ENCODE results near the gene ARFGAP2. TPM values are rescaled to one million over a fixed set of nuclear protein-coding genes. Genes with fewer than 3 reads are reported as not detected.
A peak's percentile ranks its signal among the peaks of the same experiment; 100 is the strongest.

ARFGAP2 gene
- total and polyA plus RNA-seq, 2 donors from 2014 or later, result 59.3 to 87.5 TPM

DNA sequence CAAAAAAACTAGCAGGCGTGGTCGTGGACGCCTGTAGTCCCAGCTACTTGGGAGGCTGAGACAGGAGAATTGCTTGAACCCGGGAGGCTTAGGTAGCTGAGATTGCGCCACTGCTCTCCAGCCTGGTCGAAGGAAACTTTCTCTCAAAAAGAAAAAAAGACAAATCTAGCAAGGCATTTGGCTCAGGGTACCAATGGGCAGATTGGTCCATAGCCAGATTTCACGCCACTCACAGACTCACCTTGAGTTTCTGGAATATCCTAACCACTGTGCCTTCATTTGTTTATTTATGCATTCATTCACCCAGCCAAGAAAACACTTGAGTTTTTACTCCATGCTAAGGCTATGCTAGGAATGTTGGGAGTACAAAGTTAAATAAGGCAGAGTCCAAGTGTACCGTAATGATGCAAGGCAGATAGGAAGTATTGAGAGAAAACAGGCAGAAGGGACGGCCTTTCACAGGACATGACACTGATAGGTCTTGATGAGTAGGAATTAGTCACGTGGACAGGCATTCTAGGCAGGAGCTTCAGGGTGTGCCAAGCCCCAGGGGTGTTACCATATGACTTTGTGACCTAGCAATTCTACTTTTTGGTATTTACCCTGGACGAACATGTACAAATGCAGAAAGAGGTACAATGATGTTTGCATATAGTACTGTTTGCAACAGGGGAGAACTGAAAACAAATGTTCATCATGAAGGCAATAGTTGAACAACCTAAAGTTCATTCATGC is 12.6 kb upstream of the ARFGAP2 start:
- Histone ChIP-seq H3K36me3 (ENCODE audit: control insufficient read depth in 2 of 3, insufficient read depth in 3 of 3, low read length in 3 of 3) (no peaks in the 10 kb centered on the region), H3K27ac (ENCODE audit: low read depth in 2 of 2, low read length in 2 of 2) (peak overlapping the region; percentile 60 to 71), H3K4me1 (ENCODE audit: control insufficient read depth in 2 of 3, insufficient read depth in 2 of 3, low read depth in 1 of 3, low read length in 3 of 3) (peaks cover 0 to 12% (median 6%) of the 10 kb centered on the region in 3 donors), H3K9ac (ENCODE audit: low read length in 3 of 3) (no peak overlapping the region), H3K9me3 (ENCODE audit: control insufficient read depth in 2 of 3, insufficient read depth in 1 of 3, low read length in 3 of 3) (no peaks in the 10 kb centered on the region), H3K27me3 (ENCODE audit: control insufficient read depth, insufficient read depth, low read length) (no peaks in the 10 kb centered on the region), H3K4me3 (ENCODE audit: low read length in 3 of 3) (no peak overlapping the region)
- intact Hi-C loops (cut with DNase I), result no loop called here
- TF ChIP-seq, protein P1, sequence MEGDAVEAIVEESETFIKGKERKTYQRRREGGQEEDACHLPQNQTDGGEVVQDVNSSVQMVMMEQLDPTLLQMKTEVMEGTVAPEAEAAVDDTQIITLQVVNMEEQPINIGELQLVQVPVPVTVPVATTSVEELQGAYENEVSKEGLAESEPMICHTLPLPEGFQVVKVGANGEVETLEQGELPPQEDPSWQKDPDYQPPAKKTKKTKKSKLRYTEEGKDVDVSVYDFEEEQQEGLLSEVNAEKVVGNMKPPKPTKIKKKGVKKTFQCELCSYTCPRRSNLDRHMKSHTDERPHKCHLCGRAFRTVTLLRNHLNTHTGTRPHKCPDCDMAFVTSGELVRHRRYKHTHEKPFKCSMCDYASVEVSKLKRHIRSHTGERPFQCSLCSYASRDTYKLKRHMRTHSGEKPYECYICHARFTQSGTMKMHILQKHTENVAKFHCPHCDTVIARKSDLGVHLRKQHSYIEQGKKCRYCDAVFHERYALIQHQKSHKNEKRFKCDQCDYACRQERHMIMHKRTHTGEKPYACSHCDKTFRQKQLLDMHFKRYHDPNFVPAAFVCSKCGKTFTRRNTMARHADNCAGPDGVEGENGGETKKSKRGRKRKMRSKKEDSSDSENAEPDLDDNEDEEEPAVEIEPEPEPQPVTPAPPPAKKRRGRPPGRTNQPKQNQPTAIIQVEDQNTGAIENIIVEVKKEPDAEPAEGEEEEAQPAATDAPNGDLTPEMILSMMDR (IDR thresholded peaks at IDR 0.05; ENCODE audit: borderline replicate concordance, extremely low read depth, insufficient read depth), result no peak
- DNase-seq, result peak in 2 of 5 donors; percentile 26 to 74
- FAIRE-seq, result no peak

DNA sequence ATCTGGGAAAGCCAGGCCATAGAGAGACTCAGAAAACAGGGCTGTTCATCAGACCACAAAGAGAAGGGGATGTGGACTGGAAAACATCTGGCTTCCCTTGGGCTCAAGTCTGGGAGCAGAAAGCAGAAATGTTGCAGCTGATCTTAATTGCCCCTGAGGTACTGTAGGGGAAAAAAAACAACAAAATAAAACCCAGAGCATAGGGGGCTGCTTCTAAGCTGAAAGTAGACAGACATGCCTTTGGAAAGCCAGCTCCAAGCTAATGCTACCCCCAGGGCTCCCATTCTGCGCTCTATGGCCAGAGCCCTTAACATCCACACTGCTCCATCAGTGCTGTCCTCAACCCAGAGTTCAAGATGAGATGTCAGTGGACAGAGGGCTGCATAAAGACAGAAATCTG is 11.6 kb upstream of the ARFGAP2 start:
- no peak overlapping the region for H3K4me3 ChIP-seq (ENCODE audit: low read length in 3 of 3)
- no peaks in the 10 kb centered on the region for H3K36me3 ChIP-seq (ENCODE audit: control insufficient read depth in 2 of 3, insufficient read depth in 3 of 3, low read length in 3 of 3)
- H3K27me3 ChIP-seq (ENCODE audit: control insufficient read depth, insufficient read depth, low read length), result no peaks in the 10 kb centered on the region
- no peaks in the 10 kb centered on the region for H3K9me3 ChIP-seq (ENCODE audit: control insufficient read depth in 2 of 3, insufficient read depth in 1 of 3, low read length in 3 of 3)
- TF ChIP-seq, protein P1 (IDR thresholded peaks at IDR 0.05; ENCODE audit: borderline replicate concordance, extremely low read depth, insufficient read depth), result no peak
- intact Hi-C loops (cut with DNase I), result no loop called here
- H3K4me1 ChIP-seq (ENCODE audit: control insufficient read depth in 2 of 3, insufficient read depth in 2 of 3, low read depth in 1 of 3, low read length in 3 of 3), result peaks cover 0 to 12% (median 6%) of the 10 kb centered on the region in 3 donors
- H3K27ac ChIP-seq (ENCODE audit: low read depth in 2 of 2, low read length in 2 of 2), result no peak overlapping the region
- FAIRE-seq, result no peak
- no peak overlapping the region for H3K9ac ChIP-seq (ENCODE audit: low read length in 3 of 3)
- DNase-seq, result peak in 2 of 5 donors; percentile 54 to 79

DNA sequence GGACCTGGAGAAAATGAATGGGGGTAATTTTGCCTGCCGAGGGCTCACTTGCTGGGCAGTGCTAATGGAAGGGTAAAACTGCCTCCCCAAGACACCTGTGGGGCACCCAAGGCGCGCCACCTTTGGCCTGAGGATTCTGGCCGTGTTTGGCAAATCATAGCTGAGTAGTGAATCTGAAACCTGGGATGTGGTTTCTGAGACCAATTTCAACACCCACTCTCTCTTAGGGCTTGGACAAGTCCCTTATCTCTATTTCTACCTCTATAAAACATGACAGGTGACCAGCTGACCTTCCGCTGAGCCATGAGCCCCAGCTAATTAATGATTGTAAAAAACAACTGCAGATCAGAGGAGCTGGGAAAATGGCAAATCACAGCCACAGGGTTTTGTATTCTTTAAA is 11.0 kb upstream of the ARFGAP2 start:
- FAIRE-seq (no peak), DNase-seq (peak in 1 of 5 donors; percentile 34)
- TF ChIP-seq, protein P1 (IDR thresholded peaks at IDR 0.05; ENCODE audit: borderline replicate concordance, extremely low read depth, insufficient read depth), result no peak
- H3K27ac ChIP-seq (ENCODE audit: low read depth in 2 of 2, low read length in 2 of 2), result peak overlapping the region; percentile 71 to 86
- H3K9me3 ChIP-seq (ENCODE audit: control insufficient read depth in 2 of 3, insufficient read depth in 1 of 3, low read length in 3 of 3), result no peaks in the 10 kb centered on the region
- intact Hi-C loops (cut with DNase I), result no loop called here
- H3K27me3 ChIP-seq (ENCODE audit: control insufficient read depth, insufficient read depth, low read length), result no peaks in the 10 kb centered on the region
- peak overlapping the region in 2 of 3 donors; percentile 45 to 59 for H3K4me3 ChIP-seq (ENCODE audit: low read length in 3 of 3)
- H3K4me1 ChIP-seq (ENCODE audit: control insufficient read depth in 2 of 3, insufficient read depth in 2 of 3, low read depth in 1 of 3, low read length in 3 of 3), result peaks cover 0 to 12% (median 6%) of the 10 kb centered on the region in 3 donors
- no peak overlapping the region for H3K9ac ChIP-seq (ENCODE audit: low read length in 3 of 3)
- H3K36me3 ChIP-seq (ENCODE audit: control insufficient read depth in 2 of 3, insufficient read depth in 3 of 3, low read length in 3 of 3), result no peaks in the 10 kb centered on the region

All from kidney (tissue), 14 donors.